ENCODE measurements around the gene STRA6. TPM values are rescaled to one million over a fixed set of nuclear protein-coding genes. Genes with fewer than 3 reads are reported as not detected.

Gene STRA6
- total RNA-seq, 4 donors from 2014 or later, result 0.12 TPM; not detected in 3

DNA sequence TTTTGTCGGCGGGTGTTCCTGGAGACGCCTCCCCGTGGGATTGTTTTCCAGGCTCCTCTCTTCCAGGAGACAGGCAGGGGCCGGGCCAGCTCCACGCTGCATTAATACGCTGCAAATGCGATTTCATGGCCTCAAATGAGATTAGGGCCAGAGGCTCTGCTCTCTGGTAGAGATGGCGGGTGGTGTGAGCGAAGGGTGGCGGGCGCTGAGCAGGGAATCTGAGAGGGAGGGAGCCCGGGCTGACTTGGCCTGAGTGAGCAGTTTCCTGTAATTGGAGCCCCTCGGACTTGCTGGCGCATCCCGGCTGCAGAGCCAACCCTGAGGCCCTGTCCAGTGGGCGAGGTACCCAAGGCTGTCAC lies 26.1 kb upstream of the STRA6 start:
- 15% methylated on average over 8 of the region's 17 CpGs; no CpG with 5 or more reads in 1 of the 2 donors for WGBS, 2 donors (ENCODE audit: low coverage in 1 of 2)
- ATAC-seq, result no peak
- Histone ChIP-seq H3K27me3 (peaks cover 57% of the 10 kb centered on the region), H3K9me3 (no peaks in the 10 kb centered on the region), H3K4me3 (no peak overlapping the region), H3K36me3 (no peaks in the 10 kb centered on the region), H3K27ac (no peak overlapping the region), H3K4me1 (peaks cover 0 to 11% (median 0%) of the 10 kb centered on the region in 3 donors)
- TF ChIP-seq POLR2AphosphoS5 (IDR thresholded peaks at IDR 0.05), result no peak
- TF ChIP-seq, protein P1, sequence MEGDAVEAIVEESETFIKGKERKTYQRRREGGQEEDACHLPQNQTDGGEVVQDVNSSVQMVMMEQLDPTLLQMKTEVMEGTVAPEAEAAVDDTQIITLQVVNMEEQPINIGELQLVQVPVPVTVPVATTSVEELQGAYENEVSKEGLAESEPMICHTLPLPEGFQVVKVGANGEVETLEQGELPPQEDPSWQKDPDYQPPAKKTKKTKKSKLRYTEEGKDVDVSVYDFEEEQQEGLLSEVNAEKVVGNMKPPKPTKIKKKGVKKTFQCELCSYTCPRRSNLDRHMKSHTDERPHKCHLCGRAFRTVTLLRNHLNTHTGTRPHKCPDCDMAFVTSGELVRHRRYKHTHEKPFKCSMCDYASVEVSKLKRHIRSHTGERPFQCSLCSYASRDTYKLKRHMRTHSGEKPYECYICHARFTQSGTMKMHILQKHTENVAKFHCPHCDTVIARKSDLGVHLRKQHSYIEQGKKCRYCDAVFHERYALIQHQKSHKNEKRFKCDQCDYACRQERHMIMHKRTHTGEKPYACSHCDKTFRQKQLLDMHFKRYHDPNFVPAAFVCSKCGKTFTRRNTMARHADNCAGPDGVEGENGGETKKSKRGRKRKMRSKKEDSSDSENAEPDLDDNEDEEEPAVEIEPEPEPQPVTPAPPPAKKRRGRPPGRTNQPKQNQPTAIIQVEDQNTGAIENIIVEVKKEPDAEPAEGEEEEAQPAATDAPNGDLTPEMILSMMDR (IDR thresholded peaks at IDR 0.05), result no peak
- no peak for TF ChIP-seq EP300 (IDR thresholded peaks at IDR 0.05)
- TF ChIP-seq POLR2A (IDR thresholded peaks at IDR 0.05), result no peak

DNA sequence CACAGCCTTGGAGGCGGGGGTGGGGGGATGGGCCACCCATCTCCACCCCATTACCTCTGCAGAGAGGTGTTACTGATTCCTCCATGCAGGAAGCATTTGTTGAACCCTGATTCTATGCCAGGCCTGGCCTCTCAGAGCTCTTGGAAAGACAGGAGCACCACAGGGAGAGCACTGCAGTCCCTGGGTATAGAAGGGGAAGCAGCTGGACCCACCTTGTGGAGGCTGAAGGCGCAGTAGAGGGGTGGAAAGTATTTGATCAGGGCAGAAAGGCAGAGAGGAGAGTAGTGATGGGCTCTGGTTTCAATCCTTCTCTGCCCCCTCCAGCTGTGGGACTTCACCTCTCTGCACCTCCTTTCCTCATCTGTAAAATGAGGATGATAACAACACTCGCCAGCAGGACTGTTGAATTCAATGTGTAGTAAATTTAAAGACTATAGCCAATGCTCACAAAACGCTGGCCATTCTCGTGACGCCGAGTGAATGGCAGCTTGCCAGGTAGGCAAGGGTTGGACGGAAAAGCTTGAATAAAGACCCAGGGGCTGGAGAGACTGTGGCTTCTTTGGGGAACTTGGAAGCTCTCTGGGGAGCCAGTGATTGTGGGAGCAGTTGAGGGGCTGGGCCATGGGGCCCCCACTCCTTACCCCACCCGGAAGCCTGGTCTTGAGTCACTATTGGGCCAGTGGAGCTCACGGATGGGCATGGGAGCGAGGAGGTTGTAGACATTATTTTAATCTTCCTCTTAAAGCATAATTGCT lies 25.6 kb upstream of the STRA6 start:
- peaks cover 61% of the 10 kb centered on the region for H3K27me3 ChIP-seq
- H3K4me3 ChIP-seq, result no peak overlapping the region
- TF ChIP-seq EP300 (IDR thresholded peaks at IDR 0.05), result no peak
- TF ChIP-seq POLR2A (IDR thresholded peaks at IDR 0.05), result no peak
- TF ChIP-seq, protein P1 (IDR thresholded peaks at IDR 0.05), result no peak
- TF ChIP-seq POLR2AphosphoS5 (IDR thresholded peaks at IDR 0.05), result no peak
- H3K9me3 ChIP-seq, result no peaks in the 10 kb centered on the region
- no peak overlapping the region for H3K27ac ChIP-seq
- ATAC-seq, result peak; percentile 42
- H3K4me1 ChIP-seq, result peaks cover 0 to 11% (median 0%) of the 10 kb centered on the region in 3 donors
- no peaks in the 10 kb centered on the region for H3K36me3 ChIP-seq
- WGBS, 2 donors (ENCODE audit: low coverage in 1 of 2), result 26 to 73% methylated on average over 3 to 9 of the region's 11 CpGs

DNA sequence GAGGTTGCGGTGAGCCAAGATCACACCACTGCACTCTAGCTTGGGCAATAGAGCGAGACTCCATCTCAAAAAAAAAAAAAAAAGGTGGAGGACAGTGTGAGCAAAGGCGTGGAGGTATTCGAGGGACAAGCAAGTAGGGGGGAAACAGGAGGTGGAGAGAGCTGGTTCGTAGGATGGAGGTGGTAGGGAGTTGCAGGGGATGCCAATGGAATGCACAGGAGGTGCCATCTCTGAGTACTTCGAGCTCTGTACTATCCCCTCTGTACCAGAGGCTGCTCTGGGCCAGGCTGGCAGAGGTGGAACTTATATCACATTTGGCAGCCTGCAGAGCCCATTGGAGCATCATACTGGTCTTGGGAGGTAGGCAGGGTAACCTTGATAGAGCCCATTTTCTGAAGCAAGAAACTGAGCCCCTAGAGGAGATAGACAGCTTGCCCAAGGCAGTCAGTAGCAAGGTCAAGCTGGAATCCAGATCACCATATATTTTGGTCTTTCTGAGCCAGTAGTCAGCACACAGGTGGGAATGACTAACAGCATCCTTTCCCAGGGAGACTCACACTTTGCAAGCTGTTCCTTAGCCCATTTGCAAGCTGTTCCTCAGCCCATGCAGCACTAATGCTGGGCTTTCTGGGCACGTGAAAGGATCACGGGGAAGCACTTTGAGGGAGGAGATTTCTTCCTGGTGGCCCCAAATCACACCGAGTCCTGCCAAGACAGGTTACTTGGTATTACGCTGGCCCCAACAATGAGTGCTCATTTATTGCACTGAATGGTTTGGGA lies 24.4 kb upstream of the STRA6 start:
- TF ChIP-seq EP300 (IDR thresholded peaks at IDR 0.05) (no peak), POLR2AphosphoS5 (IDR thresholded peaks at IDR 0.05) (no peak), POLR2A (IDR thresholded peaks at IDR 0.05) (no peak)
- TF ChIP-seq, protein P1 (IDR thresholded peaks at IDR 0.05), result no peak

GRCh38 chr15:74225928-74226327 lies 23.3 kb upstream of the STRA6 start:
- H3K4me1 ChIP-seq, result peaks cover 0 to 11% (median 0%) of the 10 kb centered on the region in 3 donors
- H3K27ac ChIP-seq, result no peak overlapping the region
- H3K36me3 ChIP-seq, result no peaks in the 10 kb centered on the region
- no peaks in the 10 kb centered on the region for H3K9me3 ChIP-seq
- H3K4me3 ChIP-seq, result no peak overlapping the region
- no peak for TF ChIP-seq POLR2AphosphoS5 (IDR thresholded peaks at IDR 0.05)
- TF ChIP-seq POLR2A (IDR thresholded peaks at IDR 0.05), result no peak
- no peak for TF ChIP-seq EP300 (IDR thresholded peaks at IDR 0.05)
- no peak for ATAC-seq
- 68 to 100% methylated on average over 2 to 4 of the region's 5 CpGs for WGBS, 2 donors (ENCODE audit: low coverage in 1 of 2)
- H3K27me3 ChIP-seq, result peaks cover 73% of the 10 kb centered on the region

More for the DNA sequence above, 24.4 kb upstream of the STRA6 start:
- no peak for ATAC-seq
- peaks cover 0 to 11% (median 0%) of the 10 kb centered on the region in 3 donors for H3K4me1 ChIP-seq
- WGBS, 2 donors (ENCODE audit: low coverage in 1 of 2), result 71 to 91% methylated on average over 5 to 9 of the region's 10 CpGs
- H3K9me3 ChIP-seq, result no peaks in the 10 kb centered on the region
- peaks cover 73% of the 10 kb centered on the region for H3K27me3 ChIP-seq
- no peaks in the 10 kb centered on the region for H3K36me3 ChIP-seq
- H3K4me3 ChIP-seq, result no peak overlapping the region
- no peak overlapping the region for H3K27ac ChIP-seq

- H3K27me3 ChIP-seq, result peaks cover 71% of the 10 kb centered on the region
- no peaks in the 10 kb centered on the region for H3K4me1 ChIP-seq
- H3K4me3 ChIP-seq, result no peak overlapping the region
- no peak for ATAC-seq
- H3K9me3 ChIP-seq, result no peaks in the 10 kb centered on the region
- WGBS, 2 donors (ENCODE audit: low coverage in 1 of 2), result 38 to 65% methylated on average over 5 to 16 of the region's 25 CpGs
- no peaks in the 10 kb centered on the region for H3K36me3 ChIP-seq
- no peak for TF ChIP-seq POLR2AphosphoS5 (IDR thresholded peaks at IDR 0.05)
- no peak for TF ChIP-seq EP300 (IDR thresholded peaks at IDR 0.05)
- TF ChIP-seq POLR2A (IDR thresholded peaks at IDR 0.05), result no peak
- TF ChIP-seq, protein P1 (IDR thresholded peaks at IDR 0.05), result no peak
- H3K27ac ChIP-seq, result no peak overlapping the region
Observed at GRCh38 chr15:74222240-74223119, 19.9 kb upstream of the STRA6 start.
